Measurements from ENCODE around the gene GDPD4.

Gene GDPD4

DNA sequence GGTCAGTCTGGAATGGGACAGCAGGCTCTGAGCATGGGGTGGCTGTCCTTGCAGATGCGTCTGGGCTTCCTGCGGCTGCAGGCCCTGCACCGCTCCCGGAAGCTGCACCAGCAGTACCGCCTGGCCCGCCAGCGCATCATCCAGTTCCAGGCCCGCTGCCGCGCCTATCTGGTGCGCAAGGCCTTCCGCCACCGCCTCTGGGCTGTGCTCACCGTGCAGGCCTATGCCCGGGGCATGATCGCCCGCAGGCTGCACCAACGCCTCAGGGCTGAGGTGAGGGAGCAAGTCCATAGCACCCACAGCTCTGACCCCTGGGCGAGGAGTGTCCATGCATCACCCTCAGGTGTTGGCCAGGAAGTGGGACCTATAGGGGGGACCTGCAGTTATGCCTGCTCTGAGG lies 121.8 kb downstream of the GDPD4 start:
- H3K9me3 ChIP-seq (ENCODE audit: severe bottlenecking) = no peaks in the 10 kb centered on the region
- TF ChIP-seq, protein P1, sequence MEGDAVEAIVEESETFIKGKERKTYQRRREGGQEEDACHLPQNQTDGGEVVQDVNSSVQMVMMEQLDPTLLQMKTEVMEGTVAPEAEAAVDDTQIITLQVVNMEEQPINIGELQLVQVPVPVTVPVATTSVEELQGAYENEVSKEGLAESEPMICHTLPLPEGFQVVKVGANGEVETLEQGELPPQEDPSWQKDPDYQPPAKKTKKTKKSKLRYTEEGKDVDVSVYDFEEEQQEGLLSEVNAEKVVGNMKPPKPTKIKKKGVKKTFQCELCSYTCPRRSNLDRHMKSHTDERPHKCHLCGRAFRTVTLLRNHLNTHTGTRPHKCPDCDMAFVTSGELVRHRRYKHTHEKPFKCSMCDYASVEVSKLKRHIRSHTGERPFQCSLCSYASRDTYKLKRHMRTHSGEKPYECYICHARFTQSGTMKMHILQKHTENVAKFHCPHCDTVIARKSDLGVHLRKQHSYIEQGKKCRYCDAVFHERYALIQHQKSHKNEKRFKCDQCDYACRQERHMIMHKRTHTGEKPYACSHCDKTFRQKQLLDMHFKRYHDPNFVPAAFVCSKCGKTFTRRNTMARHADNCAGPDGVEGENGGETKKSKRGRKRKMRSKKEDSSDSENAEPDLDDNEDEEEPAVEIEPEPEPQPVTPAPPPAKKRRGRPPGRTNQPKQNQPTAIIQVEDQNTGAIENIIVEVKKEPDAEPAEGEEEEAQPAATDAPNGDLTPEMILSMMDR (IDR thresholded peaks at IDR 0.05; ENCODE audit: low read depth, low read length) = no peak
- no peaks in the 10 kb centered on the region for H3K27me3 ChIP-seq (ENCODE audit: insufficient read depth, low read depth, severe bottlenecking)
- no peak for DNase-seq
- no peak overlapping the region for H3K4me3 ChIP-seq (ENCODE audit: low read depth, low read length)
- peaks cover 93% of the 10 kb centered on the region for H3K36me3 ChIP-seq
- no peak overlapping the region; the same call in 1 of the 2 replicates for H3K27ac ChIP-seq

DNA sequence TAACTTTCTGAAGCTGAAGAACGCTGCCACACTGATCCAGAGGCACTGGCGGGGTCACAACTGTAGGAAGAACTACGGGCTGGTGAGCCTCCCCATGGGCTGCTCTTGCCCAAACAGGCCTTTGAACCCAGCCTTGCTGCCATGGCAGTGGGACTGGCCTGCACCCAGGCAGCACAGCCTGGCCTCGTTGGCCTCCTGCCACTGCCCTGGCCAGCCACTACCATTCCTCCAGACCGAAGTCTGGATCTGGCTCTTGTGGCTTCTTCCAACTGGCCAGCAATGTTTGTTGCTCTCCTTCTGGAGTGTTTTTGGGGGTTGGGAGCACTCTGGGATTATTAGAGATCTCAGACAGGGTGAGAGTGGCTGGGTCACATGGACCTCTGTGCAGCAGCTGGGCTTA lies 122.4 kb downstream of the GDPD4 start:
- peaks cover 93% of the 10 kb centered on the region for H3K36me3 ChIP-seq
- TF ChIP-seq, protein P1 (IDR thresholded peaks at IDR 0.05; ENCODE audit: low read depth, low read length) = no peak
- peak; percentile 44 for DNase-seq
- H3K27me3 ChIP-seq (ENCODE audit: insufficient read depth, low read depth, severe bottlenecking) = no peaks in the 10 kb centered on the region
- no peaks in the 10 kb centered on the region for H3K9me3 ChIP-seq (ENCODE audit: severe bottlenecking)
- H3K27ac ChIP-seq = peak overlapping the region; percentile 39; the same call in 1 of the 2 replicates
- H3K4me3 ChIP-seq (ENCODE audit: low read depth, low read length) = no peak overlapping the region

DNA sequence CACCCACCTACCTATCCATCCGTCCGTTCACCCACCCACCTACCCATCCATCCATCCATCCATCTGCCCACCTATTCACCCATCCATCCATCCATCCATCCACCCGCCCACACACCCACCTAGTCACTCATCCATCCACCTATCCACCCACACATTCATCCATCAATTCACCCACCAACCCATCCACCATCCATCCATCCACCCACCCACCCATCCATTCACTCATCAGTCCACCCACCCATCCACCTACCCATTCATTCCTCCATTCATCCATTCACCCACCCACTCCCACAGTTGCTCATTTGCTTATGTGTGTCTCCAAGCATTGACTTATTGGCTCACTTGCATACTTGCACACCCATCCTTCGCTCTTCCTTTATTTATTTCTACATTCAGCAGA lies 123.3 kb downstream of the GDPD4 start:
- DNase-seq = no peak
- H3K36me3 ChIP-seq = peaks cover 87% of the 10 kb centered on the region
- H3K27ac ChIP-seq = no peak overlapping the region
- TF ChIP-seq, protein P1 (IDR thresholded peaks at IDR 0.05; ENCODE audit: low read depth, low read length) = no peak
- H3K27me3 ChIP-seq (ENCODE audit: insufficient read depth, low read depth, severe bottlenecking) = no peaks in the 10 kb centered on the region
- H3K4me3 ChIP-seq (ENCODE audit: low read depth, low read length) = no peak overlapping the region
- H3K9me3 ChIP-seq (ENCODE audit: severe bottlenecking) = no peaks in the 10 kb centered on the region

DNA sequence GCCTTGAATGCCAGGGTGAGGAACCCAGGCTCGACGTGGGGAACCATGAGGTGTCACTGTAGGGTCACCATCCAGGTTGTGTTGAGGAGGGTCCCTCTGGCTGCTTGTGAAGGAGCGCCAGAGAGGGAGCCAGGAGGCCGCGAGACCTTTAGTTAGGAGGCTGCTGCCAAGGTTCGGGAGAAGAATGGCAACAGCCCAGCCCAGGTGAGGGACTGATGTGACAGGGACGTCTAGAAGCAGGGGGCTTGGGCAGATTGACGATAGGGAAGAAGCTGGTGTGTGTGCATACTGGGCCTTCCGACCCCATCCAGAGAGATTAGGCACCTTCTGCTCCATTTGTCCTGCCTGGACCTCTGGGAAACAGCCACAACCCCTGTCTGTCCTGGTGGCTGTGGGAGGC lies 124.5 kb downstream of the GDPD4 start:
- Histone ChIP-seq H3K27me3 (ENCODE audit: insufficient read depth, low read depth, severe bottlenecking) (no peaks in the 10 kb centered on the region), H3K4me3 (ENCODE audit: low read depth, low read length) (no peak overlapping the region), H3K27ac (no peak overlapping the region), H3K9me3 (ENCODE audit: severe bottlenecking) (no peaks in the 10 kb centered on the region), H3K36me3 (peaks cover 84% of the 10 kb centered on the region)
- DNase-seq = no peak
- TF ChIP-seq, protein P1 (IDR thresholded peaks at IDR 0.05; ENCODE audit: low read depth, low read length) = no peak

DNA sequence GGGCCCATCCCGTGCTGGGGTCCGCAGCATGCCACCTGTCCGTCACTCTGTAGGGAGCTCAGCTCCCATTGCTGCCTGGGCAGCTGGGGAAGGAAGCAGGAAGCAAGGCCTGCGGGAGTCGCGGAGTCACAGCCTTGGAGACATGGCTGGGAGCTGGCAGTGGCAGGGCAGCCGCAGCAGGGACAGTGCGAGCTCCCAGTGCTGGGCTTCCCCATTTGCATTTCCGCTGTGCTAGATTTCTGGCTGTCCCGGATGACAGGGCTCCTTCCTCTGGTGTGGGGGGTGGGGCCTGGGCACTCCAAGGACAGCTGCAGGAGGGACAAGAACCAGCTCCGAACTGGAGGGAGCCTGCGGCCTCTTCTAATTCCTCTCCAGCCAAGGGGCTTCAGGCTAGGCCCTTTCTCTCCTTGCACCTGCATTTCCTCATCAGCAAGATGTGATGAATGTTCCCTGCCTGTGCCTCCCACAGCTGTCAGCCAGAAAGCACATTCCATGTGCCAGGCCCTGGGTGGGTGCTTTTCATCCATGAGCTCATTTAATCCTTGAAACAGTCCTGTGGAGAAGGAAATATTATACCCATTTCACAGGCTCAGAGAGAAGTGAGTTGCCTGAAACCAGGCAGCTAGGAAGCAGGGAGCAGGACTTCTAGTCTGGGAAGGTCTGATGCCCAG lies 125.5 kb downstream of the GDPD4 start:
- TF ChIP-seq, protein P1 (IDR thresholded peaks at IDR 0.05; ENCODE audit: low read depth, low read length) = no peak
- DNase-seq = no peak
- Histone ChIP-seq H3K27me3 (ENCODE audit: insufficient read depth, low read depth, severe bottlenecking) (no peaks in the 10 kb centered on the region), H3K27ac (no peak overlapping the region), H3K36me3 (peaks cover 80% of the 10 kb centered on the region), H3K4me3 (ENCODE audit: low read depth, low read length) (no peak overlapping the region), H3K9me3 (ENCODE audit: severe bottlenecking) (no peaks in the 10 kb centered on the region)

All from WERI-Rb-1 (cell line).